Skin epidermis (tissue), 12 donors: Measurements from ENCODE around the gene SV2A.

Source experiments
- H3K27ac ChIP-seq, 21 experiments: fragments of 200-600 bp; sonication (generic) in 11 of 21; one replicate each; pipeline ENCODE4 v1.5.0; 2020; ENCODE audit warnings: mild to moderate bottlenecking in 3 of 21, inconsistent platforms in 2 of 21, moderate library complexity in 2 of 21
- H3K4me3 ChIP-seq, 7 experiments: fragments of 200-600 bp; sonication (generic) in 2 of 7; one replicate each; pipeline ENCODE4 v1.5.0; 2020; ENCODE audit warnings: inconsistent platforms in 2 of 7, mild to moderate bottlenecking in 2 of 7, moderate library complexity in 1 of 7

Gene SV2A

GRCh38 chr1:149932474-149932873 lies 14.8 kb upstream of the SV2A start:
- no peak overlapping the region for H3K27ac ChIP-seq
- H3K4me3 ChIP-seq = no peak overlapping the region

- Histone ChIP-seq H3K27ac (peak overlapping the region in 1 of 21 experiments; percentile 0), H3K4me3 (no peak overlapping the region)
Measured at GRCh38 chr1:149931212-149931790, 13.7 kb upstream of the SV2A start.

GRCh38 chr1:149929856-149930255 lies 12.2 kb upstream of the SV2A start:
- Histone ChIP-seq H3K4me3 (no peak overlapping the region), H3K27ac (peak overlapping the region in 4 of 21 experiments; percentile 4 to 100 (median 78))

GRCh38 chr1:149928401-149928724 lies 10.7 kb upstream of the SV2A start:
- Histone ChIP-seq H3K27ac (peak overlapping the region in 20 of 21 experiments; percentile 66 to 100 (median 93)), H3K4me3 (peak overlapping the region; percentile 61 to 97 (median 88))

GRCh38 chr1:149927563-149928400 lies 10.1 kb upstream of the SV2A start, which contains the start of gene SF3B4:
SF3B4 (minus strand) TSS chr1:149927803; CDS start chr1:149927759, 44 bp downstream.
- Histone ChIP-seq H3K27ac (peak within 1 kb of the TSS; percentile 35 to 100 (median 93)), H3K4me3 (peak within 1 kb of the TSS; percentile 61 to 97 (median 88))

GRCh38 chr1:149927056-149927562 lies 9.5 kb upstream of the SV2A start:
- peak overlapping the region; percentile 35 to 100 (median 93) for H3K27ac ChIP-seq
- peak overlapping the region; percentile 61 to 97 (median 88) for H3K4me3 ChIP-seq

GRCh38 chr1:149926296-149926695 lies 8.7 kb upstream of the SV2A start:
- Histone ChIP-seq H3K4me3 (peak overlapping the region in 2 of 7 experiments; percentile 88 to 93), H3K27ac (no peak overlapping the region)

- Histone ChIP-seq H3K27ac (no peak overlapping the region), H3K4me3 (no peak overlapping the region)
Measured at GRCh38 chr1:149925751-149926150, 8.1 kb upstream of the SV2A start.

GRCh38 chr1:149925345-149925744 lies 7.7 kb upstream of the SV2A start:
- Histone ChIP-seq H3K27ac (no peak overlapping the region), H3K4me3 (no peak overlapping the region)

GRCh38 chr1:149923626-149924025 lies 6.0 kb upstream of the SV2A start:
- Histone ChIP-seq H3K4me3 (no peak overlapping the region), H3K27ac (no peak overlapping the region)

- Histone ChIP-seq H3K27ac (no peak overlapping the region), H3K4me3 (peak overlapping the region in 3 of 7 experiments; percentile 38 to 46 (median 40))
Measured at GRCh38 chr1:149916898-149917252, 769 bp downstream of the SV2A start.

GRCh38 chr1:149916193-149916897 lies 1.3 kb downstream of the SV2A start:
- Histone ChIP-seq H3K4me3 (peak overlapping the region in 1 of 7 experiments; percentile 46), H3K27ac (no peak overlapping the region)

- Histone ChIP-seq H3K4me3 (no peak overlapping the region), H3K27ac (no peak overlapping the region)
Measured at GRCh38 chr1:149915429-149916192, 2.0 kb downstream of the SV2A start.

GRCh38 chr1:149914545-149914944 lies 3.1 kb downstream of the SV2A start:
- Histone ChIP-seq H3K4me3 (no peak overlapping the region), H3K27ac (no peak overlapping the region)

GRCh38 chr1:149906570-149907075 lies 11.0 kb downstream of the SV2A start:
- Histone ChIP-seq H3K27ac (no peak overlapping the region), H3K4me3 (no peak overlapping the region)

GRCh38 chr1:149903836-149904491 lies 13.7 kb downstream of the SV2A start:
- Histone ChIP-seq H3K27ac (no peak overlapping the region), H3K4me3 (no peak overlapping the region)

GRCh38 chr1:149899460-149900284 lies 18.0 kb downstream of the SV2A start, which contains the start of gene BOLA1:
BOLA1 (plus strand) TSS chr1:149899568; CDS start chr1:149900060, 492 bp downstream.
- H3K27ac ChIP-seq = peak within 1 kb of the TSS in 20 of 21 experiments; percentile 43 to 89 (median 82)
- peak within 1 kb of the TSS; percentile 39 to 62 (median 42) for H3K4me3 ChIP-seq

GRCh38 chr1:149896575-149896974 lies 21.1 kb downstream of the SV2A start:
- Histone ChIP-seq H3K27ac (no peak overlapping the region), H3K4me3 (no peak overlapping the region)
